Ishikawa (cell line): ENCODE data around the gene TRHDE.

Experiments
- CEBPB ChIP-seq: IDR thresholded peaks from 2 replicates; pipeline ENCODE4 v1.6.1; 2012
- CREB1 ChIP-seq: IDR thresholded peaks from 2 replicates; pipeline ENCODE4 v1.6.1; 2012; ENCODE audit warnings: low read depth
- EGR1 ChIP-seq: IDR thresholded peaks from 2 replicates; pipeline ENCODE4 v1.6.1; 2012
- EP300 ChIP-seq: IDR thresholded peaks from 2 replicates; pipeline ENCODE4 v1.6.1; 2012; ENCODE audit warnings: borderline replicate concordance
- FOXM1 ChIP-seq: IDR thresholded peaks from 2 replicates; pipeline ENCODE4 v1.6.1; 2012; ENCODE audit warnings: low read depth, borderline replicate concordance
- NFIC ChIP-seq: IDR thresholded peaks from 2 replicates; pipeline ENCODE4 v1.6.1; 2012
- RAD21 ChIP-seq: IDR thresholded peaks from 2 replicates; pipeline ENCODE4 v1.6.1; 2012; ENCODE audit warnings: low read depth
- TAF1 ChIP-seq: IDR thresholded peaks from 2 replicates; pipeline ENCODE4 v1.6.1; 2012; ENCODE audit warnings: low read depth, mild to moderate bottlenecking
- TCF12 ChIP-seq: IDR thresholded peaks from 2 replicates; pipeline ENCODE4 v1.6.1; 2012; ENCODE audit warnings: low read depth
- TEAD4 ChIP-seq: IDR thresholded peaks from 2 replicates; pipeline ENCODE4 v1.6.1; 2012
- YY1 ChIP-seq: IDR thresholded peaks from 2 replicates; pipeline ENCODE4 v1.6.1; 2012; ENCODE audit warnings: low read depth
- ZBTB7A ChIP-seq: IDR thresholded peaks from 2 replicates; pipeline ENCODE4 v1.6.1; 2012; ENCODE audit warnings: low read depth
- TF ChIP-seq, protein P1 (sequence below): IDR thresholded peaks from 2 replicates; pipeline ENCODE4 v1.6.1; 2012; ENCODE audit warnings: low read depth, mild to moderate bottlenecking
- TF ChIP-seq, protein P2 (sequence below): IDR thresholded peaks from 2 replicates; pipeline ENCODE4 v1.6.1; 2012
- TF ChIP-seq, protein P3 (sequence below): IDR thresholded peaks from 2 replicates; pipeline ENCODE4 v1.6.1; 2012

TRHDE gene

DNA sequence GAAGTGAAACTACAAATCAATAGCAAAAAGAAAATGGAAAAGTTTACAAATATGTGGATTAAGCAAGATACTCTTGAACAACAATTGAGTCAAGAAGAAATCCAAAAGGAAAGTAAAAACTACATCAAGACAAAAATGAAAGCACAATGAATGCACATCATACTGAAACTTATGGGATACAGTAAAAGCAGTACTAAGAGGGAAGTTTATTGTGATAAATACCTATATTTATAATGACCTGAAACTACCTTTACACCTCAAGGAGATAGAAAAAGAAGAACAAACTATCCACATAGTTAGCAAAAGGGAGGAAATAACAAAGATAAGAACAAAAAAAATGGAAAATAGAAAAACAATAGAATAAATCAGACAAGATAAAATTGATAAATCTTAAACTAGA is 375.0 kb downstream of the TRHDE start:
- no peak for TF ChIP-seq FOXM1
- TF ChIP-seq CEBPB = no peak
- TF ChIP-seq, protein P1, sequence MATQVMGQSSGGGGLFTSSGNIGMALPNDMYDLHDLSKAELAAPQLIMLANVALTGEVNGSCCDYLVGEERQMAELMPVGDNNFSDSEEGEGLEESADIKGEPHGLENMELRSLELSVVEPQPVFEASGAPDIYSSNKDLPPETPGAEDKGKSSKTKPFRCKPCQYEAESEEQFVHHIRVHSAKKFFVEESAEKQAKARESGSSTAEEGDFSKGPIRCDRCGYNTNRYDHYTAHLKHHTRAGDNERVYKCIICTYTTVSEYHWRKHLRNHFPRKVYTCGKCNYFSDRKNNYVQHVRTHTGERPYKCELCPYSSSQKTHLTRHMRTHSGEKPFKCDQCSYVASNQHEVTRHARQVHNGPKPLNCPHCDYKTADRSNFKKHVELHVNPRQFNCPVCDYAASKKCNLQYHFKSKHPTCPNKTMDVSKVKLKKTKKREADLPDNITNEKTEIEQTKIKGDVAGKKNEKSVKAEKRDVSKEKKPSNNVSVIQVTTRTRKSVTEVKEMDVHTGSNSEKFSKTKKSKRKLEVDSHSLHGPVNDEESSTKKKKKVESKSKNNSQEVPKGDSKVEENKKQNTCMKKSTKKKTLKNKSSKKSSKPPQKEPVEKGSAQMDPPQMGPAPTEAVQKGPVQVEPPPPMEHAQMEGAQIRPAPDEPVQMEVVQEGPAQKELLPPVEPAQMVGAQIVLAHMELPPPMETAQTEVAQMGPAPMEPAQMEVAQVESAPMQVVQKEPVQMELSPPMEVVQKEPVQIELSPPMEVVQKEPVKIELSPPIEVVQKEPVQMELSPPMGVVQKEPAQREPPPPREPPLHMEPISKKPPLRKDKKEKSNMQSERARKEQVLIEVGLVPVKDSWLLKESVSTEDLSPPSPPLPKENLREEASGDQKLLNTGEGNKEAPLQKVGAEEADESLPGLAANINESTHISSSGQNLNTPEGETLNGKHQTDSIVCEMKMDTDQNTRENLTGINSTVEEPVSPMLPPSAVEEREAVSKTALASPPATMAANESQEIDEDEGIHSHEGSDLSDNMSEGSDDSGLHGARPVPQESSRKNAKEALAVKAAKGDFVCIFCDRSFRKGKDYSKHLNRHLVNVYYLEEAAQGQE = no peak

DNA sequence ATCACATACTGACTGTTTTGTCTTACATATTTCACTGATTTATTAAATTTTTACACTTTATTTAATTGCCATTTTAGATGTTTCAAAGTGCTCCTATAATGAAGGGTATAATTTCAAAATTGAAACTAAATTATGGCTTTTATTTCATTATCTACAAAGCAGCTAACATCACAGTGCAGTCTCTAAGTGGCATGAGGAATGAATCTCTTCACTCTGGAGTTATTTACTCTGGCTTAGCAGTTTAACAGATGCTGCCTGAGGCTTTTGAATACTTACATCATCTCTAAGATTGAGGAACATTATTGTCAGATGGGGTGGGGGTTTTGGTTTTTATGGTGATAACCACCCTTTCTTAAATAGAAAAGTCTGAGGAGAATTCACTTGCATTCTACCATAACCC is 386.4 kb downstream of the TRHDE start:
- TF ChIP-seq CREB1 = no peak
- TF ChIP-seq, protein P1 = no peak
- TF ChIP-seq EGR1 = no peak
- TF ChIP-seq TCF12 = no peak
- no peak for TF ChIP-seq YY1
- TF ChIP-seq ZBTB7A = no peak
- TF ChIP-seq RAD21 = no peak
- no peak for TF ChIP-seq EP300
- TF ChIP-seq FOXM1 = no peak
- no peak for TF ChIP-seq CEBPB
- no peak for TF ChIP-seq NFIC
- TF ChIP-seq, protein P2, sequence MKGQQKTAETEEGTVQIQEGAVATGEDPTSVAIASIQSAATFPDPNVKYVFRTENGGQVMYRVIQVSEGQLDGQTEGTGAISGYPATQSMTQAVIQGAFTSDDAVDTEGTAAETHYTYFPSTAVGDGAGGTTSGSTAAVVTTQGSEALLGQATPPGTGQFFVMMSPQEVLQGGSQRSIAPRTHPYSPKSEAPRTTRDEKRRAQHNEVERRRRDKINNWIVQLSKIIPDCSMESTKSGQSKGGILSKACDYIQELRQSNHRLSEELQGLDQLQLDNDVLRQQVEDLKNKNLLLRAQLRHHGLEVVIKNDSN = no peak
- TF ChIP-seq TEAD4 = no peak
- no peak for TF ChIP-seq TAF1
- TF ChIP-seq, protein P3, sequence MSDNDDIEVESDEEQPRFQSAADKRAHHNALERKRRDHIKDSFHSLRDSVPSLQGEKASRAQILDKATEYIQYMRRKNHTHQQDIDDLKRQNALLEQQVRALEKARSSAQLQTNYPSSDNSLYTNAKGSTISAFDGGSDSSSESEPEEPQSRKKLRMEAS = no peak

DNA sequence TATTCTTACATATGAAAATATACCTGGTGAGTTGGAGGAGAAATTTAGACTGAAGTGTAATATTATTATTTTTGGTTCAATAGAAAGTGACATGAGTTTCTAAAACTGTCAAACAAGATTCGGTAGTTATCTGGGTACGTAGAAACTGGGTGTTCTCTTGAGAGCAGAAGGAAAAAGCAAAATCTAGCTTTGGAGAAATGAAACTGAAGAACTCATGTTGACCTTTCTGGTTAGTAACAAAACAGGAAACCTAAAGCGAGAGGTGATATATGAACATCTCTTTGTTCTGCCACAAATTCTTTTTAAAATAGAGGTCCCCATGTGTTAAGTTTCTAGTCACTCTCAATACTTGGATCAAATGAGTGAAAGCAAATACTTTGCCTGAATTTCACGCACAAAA is 401.7 kb downstream of the TRHDE start:
- no peak for TF ChIP-seq RAD21
- TF ChIP-seq, protein P2 = no peak
- TF ChIP-seq NFIC = no peak
- TF ChIP-seq, protein P1 = no peak
- no peak for TF ChIP-seq TEAD4
- TF ChIP-seq TCF12 = no peak
- TF ChIP-seq ZBTB7A = no peak
- TF ChIP-seq CEBPB = no peak
- TF ChIP-seq EGR1 = no peak
- no peak for TF ChIP-seq YY1
- no peak for TF ChIP-seq CREB1
- TF ChIP-seq FOXM1 = no peak
- TF ChIP-seq TAF1 = no peak
- no peak for TF ChIP-seq EP300
- TF ChIP-seq, protein P3 = no peak

DNA sequence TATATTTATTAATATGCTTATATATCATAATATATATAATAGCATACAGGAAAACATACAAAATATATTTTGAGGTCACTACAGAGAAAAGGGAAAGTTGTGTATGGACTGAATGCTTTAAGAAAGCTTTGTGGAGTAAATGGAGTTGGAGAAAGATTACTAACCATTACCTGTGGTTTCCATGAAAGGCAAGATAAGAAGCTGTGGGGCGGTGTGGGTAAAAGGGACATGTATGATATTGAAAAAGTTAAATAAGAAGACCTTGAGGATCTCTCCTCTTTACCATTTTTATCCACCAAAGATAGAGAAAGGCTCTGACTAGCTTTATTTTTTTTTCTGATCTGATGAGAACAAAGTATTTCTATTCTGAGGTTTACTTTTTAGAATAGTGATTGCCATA is 404.4 kb downstream of the TRHDE start:
- no peak for TF ChIP-seq EGR1
- TF ChIP-seq, protein P1 = no peak
